Measurements from ENCODE around the gene C22orf23.

Gene C22orf23

DNA sequence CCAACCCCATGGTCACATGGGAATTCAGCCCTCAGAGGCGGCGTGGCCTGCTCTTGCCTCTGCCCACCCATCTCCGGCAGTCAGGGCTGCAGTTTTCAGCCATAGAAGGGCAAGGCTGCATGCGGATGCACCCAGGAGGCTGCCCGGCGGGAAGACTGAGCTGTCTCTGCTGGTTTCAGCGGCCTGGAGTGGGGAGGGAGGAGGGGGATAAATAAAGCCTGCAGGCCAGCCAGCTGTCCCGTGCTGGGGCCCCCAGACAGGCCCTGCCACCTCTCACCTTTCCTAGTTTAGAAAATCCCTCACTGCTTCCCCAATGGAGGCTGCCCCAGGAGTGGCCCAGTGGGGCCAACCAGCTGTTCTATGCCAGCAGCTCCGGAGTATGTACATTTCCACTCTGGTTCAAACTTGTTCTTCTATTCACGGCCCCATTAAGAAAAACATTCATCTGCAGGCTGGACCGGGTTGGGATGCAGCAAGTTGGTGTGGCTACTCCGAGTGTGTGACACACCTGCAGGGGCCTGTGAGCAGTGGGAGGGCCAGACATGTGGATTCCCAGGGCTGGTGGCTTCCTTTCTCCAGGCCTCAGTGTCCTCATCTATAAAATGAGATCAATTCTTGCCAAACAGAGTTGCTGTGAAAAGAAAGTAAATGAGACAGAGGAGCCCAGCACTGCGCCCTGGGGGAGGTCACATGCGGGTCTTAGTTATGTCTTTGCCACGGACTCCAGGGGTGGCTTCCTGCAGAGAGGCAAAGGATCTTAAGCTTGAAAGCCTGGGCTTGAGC, 42.3 kb downstream of the C22orf23 start:
- Histone ChIP-seq H3K27me3 (replicated peaks in 2 of 5; ENCODE audit: control insufficient read depth in 4 of 5, insufficient read depth in 5 of 5, low read length in 4 of 5) (no peaks in the 10 kb centered on the region), H3K9me3 (ENCODE audit: control extremely low read depth in 1 of 5, control insufficient read depth in 4 of 5, insufficient read depth in 2 of 5, low read depth in 1 of 5, low read length in 4 of 5) (no peaks in the 10 kb centered on the region), H3K4me1 (ENCODE audit: control extremely low read depth in 1 of 4, control insufficient read depth in 4 of 4, insufficient read depth in 4 of 4, low read length in 3 of 4) (peaks cover 0 to 13% (median 12%) of the 10 kb centered on the region in 4 experiments), H3K27ac (ENCODE audit: insufficient read depth in 1 of 2, low read depth in 1 of 2, low read length in 2 of 2, poor library complexity in 1 of 2, severe bottlenecking in 2 of 2) (no peak overlapping the region), H3K4me3 (ENCODE audit: control insufficient read depth in 1 of 7, extremely low read depth in 1 of 7, insufficient read depth in 4 of 7, low read depth in 2 of 7, low read length in 6 of 7) (no peak overlapping the region), H3K36me3 (ENCODE audit: control insufficient read depth in 4 of 4, insufficient read depth in 4 of 4, low read length in 3 of 4) (peaks cover 6 to 21% (median 16%) of the 10 kb centered on the region in 4 experiments)
- no peak for DNase-seq
- POLR2A ChIA-PET = no interaction called here
- 97% methylated on average over 8 of the region's 15 CpGs for WGBS (ENCODE audit: insufficient coverage)
- CTCF ChIA-PET = interaction anchor here (1.1 to 1.9 kb wide), 6 partner anchors 9 to 93 kb away, joined by 3 to 5 read pairs (median 4); no protein-coding TSS in a partner anchor

DNA sequence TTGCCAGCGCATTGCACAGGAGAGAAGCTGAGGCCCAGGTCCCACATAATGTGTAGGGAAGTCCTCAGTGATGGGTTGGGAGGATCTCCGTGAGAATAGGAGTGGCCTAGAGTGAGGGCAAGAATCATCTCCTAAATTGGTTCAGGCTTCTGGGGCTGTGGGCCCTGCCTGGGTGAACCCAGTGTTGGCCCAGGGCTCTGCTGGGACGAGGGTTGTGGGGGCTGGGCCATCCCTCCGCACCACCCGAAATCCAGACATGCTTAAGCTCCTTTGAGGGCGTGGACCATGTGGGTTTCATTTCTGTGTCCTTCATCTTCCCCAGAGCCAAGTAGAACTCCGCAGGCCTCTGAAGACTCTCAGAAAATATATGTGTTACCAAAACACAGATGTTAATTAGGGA, 43.6 kb downstream of the C22orf23 start:
- 100% methylated on average over 6 of the region's 7 CpGs for WGBS (ENCODE audit: insufficient coverage)
- Histone ChIP-seq H3K27ac (ENCODE audit: insufficient read depth in 1 of 2, low read depth in 1 of 2, low read length in 2 of 2, poor library complexity in 1 of 2, severe bottlenecking in 2 of 2) (no peak overlapping the region), H3K4me1 (ENCODE audit: control extremely low read depth in 1 of 4, control insufficient read depth in 4 of 4, insufficient read depth in 4 of 4, low read length in 3 of 4) (peaks cover 0 to 24% (median 20%) of the 10 kb centered on the region in 4 experiments), H3K36me3 (ENCODE audit: control insufficient read depth in 4 of 4, insufficient read depth in 4 of 4, low read length in 3 of 4) (peaks cover 6 to 19% (median 12%) of the 10 kb centered on the region in 4 experiments), H3K9me3 (ENCODE audit: control extremely low read depth in 1 of 5, control insufficient read depth in 4 of 5, insufficient read depth in 2 of 5, low read depth in 1 of 5, low read length in 4 of 5) (no peaks in the 10 kb centered on the region), H3K27me3 (replicated peaks in 2 of 5; ENCODE audit: control insufficient read depth in 4 of 5, insufficient read depth in 5 of 5, low read length in 4 of 5) (no peaks in the 10 kb centered on the region), H3K4me3 (ENCODE audit: control insufficient read depth in 1 of 7, extremely low read depth in 1 of 7, insufficient read depth in 4 of 7, low read depth in 2 of 7, low read length in 6 of 7) (no peak overlapping the region)
- DNase-seq = no peak
- ChIA-PET CTCF (interaction anchor here (1.2 to 1.8 kb wide), 2 partner anchors 10 to 12 kb away, joined by 5 read pairs; no protein-coding TSS in a partner anchor), POLR2A (no interaction called here)

DNA sequence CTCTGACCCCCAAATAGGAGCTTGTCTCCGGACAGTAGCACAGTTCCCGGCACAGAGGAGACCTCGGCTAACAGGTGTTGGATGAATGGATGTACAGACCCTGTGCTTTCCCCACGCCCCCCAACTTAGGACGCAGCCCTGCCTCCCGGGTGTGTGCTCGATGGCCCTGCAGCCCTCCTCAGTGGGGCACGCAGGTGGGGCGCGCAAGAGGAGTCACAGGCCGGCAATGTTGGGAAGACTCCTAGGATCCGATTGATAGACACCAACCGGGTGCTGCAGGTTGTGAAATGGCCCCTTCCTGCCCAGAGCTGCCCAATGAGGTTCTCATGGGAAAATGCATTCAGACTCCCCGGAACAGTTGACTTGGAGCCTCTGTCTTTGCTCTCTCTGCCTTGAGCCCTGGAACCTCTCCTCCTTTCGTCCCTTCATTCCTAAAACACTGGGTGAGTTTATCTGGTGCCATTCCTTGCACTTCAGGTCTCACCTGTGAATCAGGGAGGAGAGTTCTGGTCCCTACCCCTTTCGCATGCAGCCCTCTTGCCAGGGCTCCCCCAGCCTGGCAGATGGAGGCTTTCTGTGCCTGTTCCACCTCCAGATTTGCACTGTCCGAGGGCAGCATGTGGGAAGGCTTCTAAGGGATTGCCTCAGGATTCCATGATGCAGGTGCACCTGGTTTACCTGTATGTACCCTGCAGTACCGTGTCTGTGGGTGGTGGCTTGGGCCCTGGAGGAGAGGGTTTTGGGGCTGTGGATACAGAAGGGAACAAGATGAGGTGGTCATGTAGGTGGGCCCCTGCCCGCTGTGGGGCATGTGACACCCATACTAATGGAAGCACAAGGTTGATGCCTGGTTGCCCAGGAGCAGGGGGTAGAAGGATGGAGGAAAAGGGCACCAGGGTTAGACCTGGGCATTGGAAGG, 46.1 kb downstream of the C22orf23 start:
- Histone ChIP-seq H3K4me1 (ENCODE audit: control extremely low read depth in 1 of 4, control insufficient read depth in 4 of 4, insufficient read depth in 4 of 4, low read length in 3 of 4) (peaks cover 0 to 24% (median 20%) of the 10 kb centered on the region in 4 experiments), H3K36me3 (ENCODE audit: control insufficient read depth in 4 of 4, insufficient read depth in 4 of 4, low read length in 3 of 4) (peaks cover 1 to 11% (median 5%) of the 10 kb centered on the region in 4 experiments), H3K27me3 (replicated peaks in 2 of 5; ENCODE audit: control insufficient read depth in 4 of 5, insufficient read depth in 5 of 5, low read length in 4 of 5) (no peaks in the 10 kb centered on the region), H3K9me3 (ENCODE audit: control extremely low read depth in 1 of 5, control insufficient read depth in 4 of 5, insufficient read depth in 2 of 5, low read depth in 1 of 5, low read length in 4 of 5) (no peaks in the 10 kb centered on the region), H3K27ac (ENCODE audit: insufficient read depth in 1 of 2, low read depth in 1 of 2, low read length in 2 of 2, poor library complexity in 1 of 2, severe bottlenecking in 2 of 2) (no peak overlapping the region), H3K4me3 (ENCODE audit: control insufficient read depth in 1 of 7, extremely low read depth in 1 of 7, insufficient read depth in 4 of 7, low read depth in 2 of 7, low read length in 6 of 7) (peak overlapping the region; percentile 42 to 83 (median 72))
- POLR2A ChIA-PET = no interaction called here
- CTCF ChIA-PET = interaction anchor here (1.8 to 3.7 kb wide), 3 partner anchors 9 to 25 kb away, joined by 5 to 24 read pairs (median 14); no protein-coding TSS in a partner anchor
- 60% methylated on average over 16 of the region's 19 CpGs for WGBS (ENCODE audit: insufficient coverage)
- no peak for DNase-seq

- CTCF ChIA-PET = interaction anchor here (0.6 to 3.7 kb wide), 9 partner anchors 10 to 93 kb away, joined by 3 to 24 read pairs (median 5); no protein-coding TSS in a partner anchor
- no peak for DNase-seq
- WGBS (ENCODE audit: insufficient coverage) = under 1% methylated on average over 61 of the region's 75 CpGs
- Histone ChIP-seq H3K9me3 (ENCODE audit: control extremely low read depth in 1 of 5, control insufficient read depth in 4 of 5, insufficient read depth in 2 of 5, low read depth in 1 of 5, low read length in 4 of 5) (no peaks in the 10 kb centered on the region), H3K4me3 (ENCODE audit: control insufficient read depth in 1 of 7, extremely low read depth in 1 of 7, insufficient read depth in 4 of 7, low read depth in 2 of 7, low read length in 6 of 7) (peak overlapping the region; percentile 42 to 83 (median 72)), H3K27me3 (replicated peaks in 2 of 5; ENCODE audit: control insufficient read depth in 4 of 5, insufficient read depth in 5 of 5, low read length in 4 of 5) (no peaks in the 10 kb centered on the region), H3K27ac (ENCODE audit: insufficient read depth in 1 of 2, low read depth in 1 of 2, low read length in 2 of 2, poor library complexity in 1 of 2, severe bottlenecking in 2 of 2) (peak overlapping the region in 1 of 2 experiments; percentile 43), H3K36me3 (ENCODE audit: control insufficient read depth in 4 of 4, insufficient read depth in 4 of 4, low read length in 3 of 4) (peaks cover 0 to 3% (median 0%) of the 10 kb centered on the region in 4 experiments), H3K4me1 (ENCODE audit: control extremely low read depth in 1 of 4, control insufficient read depth in 4 of 4, insufficient read depth in 4 of 4, low read length in 3 of 4) (peaks cover 0 to 28% (median 21%) of the 10 kb centered on the region in 4 experiments)
- POLR2A ChIA-PET = no interaction called here
Observed at GRCh38 chr22:37906364-37907008, 46.9 kb downstream of the C22orf23 start.

DNA sequence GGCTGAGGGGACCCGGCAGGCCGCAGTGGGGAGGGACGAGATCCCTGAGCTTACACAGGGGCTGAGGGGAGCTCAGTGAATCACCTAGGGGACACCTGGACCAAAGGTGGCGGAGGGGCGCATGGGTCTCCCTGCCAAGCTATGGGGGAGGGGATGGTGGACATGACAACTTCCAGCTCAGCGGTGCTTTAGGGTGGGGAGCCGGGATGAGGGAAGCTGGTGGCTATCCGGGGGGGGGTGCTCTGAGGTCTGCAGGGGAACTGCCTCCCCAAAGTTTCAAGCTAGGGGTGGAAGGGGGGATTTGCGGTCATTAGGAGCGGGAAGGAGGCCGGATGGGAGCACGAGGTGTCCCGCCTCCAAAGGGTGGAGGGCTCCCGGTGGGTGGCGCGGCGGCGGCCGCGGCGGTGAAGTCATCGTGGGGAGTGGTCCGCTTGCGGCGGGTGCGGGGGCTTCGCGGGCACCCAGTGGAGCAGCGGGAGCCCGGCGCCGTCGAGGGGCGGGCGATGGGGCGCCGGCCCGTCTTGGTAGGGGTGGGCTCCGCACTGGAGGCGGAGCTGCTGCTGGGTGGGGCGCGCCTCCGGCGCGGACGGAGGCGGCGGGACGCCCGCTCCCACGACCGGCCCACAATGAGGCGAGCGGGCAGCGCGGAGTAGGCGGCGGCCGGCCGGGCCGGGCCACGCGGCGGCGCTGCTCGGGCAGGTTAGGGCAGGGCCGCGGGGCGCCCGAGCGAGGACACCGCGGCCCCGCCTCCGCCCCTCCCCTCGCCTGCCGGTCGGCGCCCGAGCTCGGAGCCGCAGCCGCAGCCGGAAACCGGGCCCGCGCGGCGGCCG, 47.7 kb downstream of the C22orf23 start, which contains the start of gene MICALL1:
Gene MICALL1 (plus strand): TSS at position 764 of the 830 bp plus-strand sequence. CDS start 126 bp downstream, outside the sequence.
- peak within 1 kb of the TSS; percentile 42 to 83 (median 72) for H3K4me3 ChIP-seq (ENCODE audit: control insufficient read depth in 1 of 7, extremely low read depth in 1 of 7, insufficient read depth in 4 of 7, low read depth in 2 of 7, low read length in 6 of 7)
- 3% methylated on average over 59 of the region's 90 CpGs for WGBS (ENCODE audit: insufficient coverage)
- H3K27ac ChIP-seq (ENCODE audit: insufficient read depth in 1 of 2, low read depth in 1 of 2, low read length in 2 of 2, poor library complexity in 1 of 2, severe bottlenecking in 2 of 2) = peak within 1 kb of the TSS in 1 of 2 experiments; percentile 54
- no peaks in the 10 kb centered on the region for H3K9me3 ChIP-seq (ENCODE audit: control extremely low read depth in 1 of 5, control insufficient read depth in 4 of 5, insufficient read depth in 2 of 5, low read depth in 1 of 5, low read length in 4 of 5)
- POLR2A ChIA-PET = no interaction called here
- peak; percentile 65 to 73 (median 66) for DNase-seq
- peaks cover 0 to 34% (median 26%) of the 10 kb centered on the region in 4 experiments for H3K4me1 ChIP-seq (ENCODE audit: control extremely low read depth in 1 of 4, control insufficient read depth in 4 of 4, insufficient read depth in 4 of 4, low read length in 3 of 4)
- peaks cover 0 to 2% (median 0%) of the 10 kb centered on the region in 4 experiments for H3K36me3 ChIP-seq (ENCODE audit: control insufficient read depth in 4 of 4, insufficient read depth in 4 of 4, low read length in 3 of 4)
- H3K27me3 ChIP-seq (replicated peaks in 2 of 5; ENCODE audit: control insufficient read depth in 4 of 5, insufficient read depth in 5 of 5, low read length in 4 of 5) = no peaks in the 10 kb centered on the region
- CTCF ChIA-PET = interaction anchor here (0.6 to 3.7 kb wide), 15 partner anchors 9 to 661 kb away, joined by 3 to 24 read pairs (median 4); no protein-coding TSS in a partner anchor
